ENCODE results near the gene PCED1B. TPM values are rescaled to one million over a fixed set of nuclear protein-coding genes. Genes with fewer than 3 reads are reported as not detected.
"Not testable (repeated sequence)": the region's sequence is repeated elsewhere in the genome, so short reads cannot be mapped to it uniquely, and the experiment has no call there.

PCED1B gene
- total RNA-seq, 1 experiment from 2014 or later: 0.86 TPM

DNA sequence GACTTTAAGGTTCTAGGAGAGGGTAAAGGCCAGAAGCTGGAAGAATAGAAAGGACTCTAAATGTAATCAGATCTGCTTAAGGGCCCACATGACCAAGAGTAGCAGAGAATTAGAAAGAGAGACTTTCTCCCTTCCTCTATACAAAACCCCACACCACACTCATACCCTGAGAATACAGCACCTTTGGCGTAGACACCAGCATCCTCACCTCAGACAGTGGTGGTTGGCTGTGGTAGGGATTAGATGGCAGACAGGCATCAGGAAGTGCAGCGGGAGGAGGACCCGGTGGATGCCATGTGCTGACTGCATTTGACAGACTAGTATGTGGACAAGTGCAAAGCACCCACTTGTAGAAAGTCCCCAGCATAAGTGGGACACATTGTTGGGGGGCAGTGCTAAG lies 98.6 kb downstream of the PCED1B start:
- ATAC-seq (no peak), DNase-seq (ENCODE audit: low read depth, low spot score) (no peak)
- Histone ChIP-seq H4K20me1 (ENCODE audit: insufficient read depth) (no peaks in the 10 kb centered on the region), H3K9me2 (ENCODE audit: insufficient read depth) (no peaks in the 10 kb centered on the region), H3K36me3 (ENCODE audit: control insufficient read depth in 1 of 2, insufficient read depth in 2 of 2, low read length in 2 of 2) (no peaks in the 10 kb centered on the region), H3K27ac (ENCODE audit: low read depth, low read length) (no peak overlapping the region), H3K4me1 (ENCODE audit: control insufficient read depth in 1 of 2, insufficient read depth in 2 of 2, low read length in 2 of 2) (no peaks in the 10 kb centered on the region), H3K27me3 (ENCODE audit: insufficient read depth, low read length) (no peaks in the 10 kb centered on the region), H3K9ac (ENCODE audit: low read length) (no peak overlapping the region), H3K4me2 (ENCODE audit: low read length) (no peak overlapping the region), H3K4me3 (replicated peaks in 1 of 2; ENCODE audit: low read depth in 1 of 2, low read length in 2 of 2) (no peak overlapping the region), H2AFZ (ENCODE audit: low read depth, low read length, poor library complexity, severe bottlenecking) (no peak overlapping the region), H3K79me2 (ENCODE audit: insufficient read depth, low read length) (no peaks in the 10 kb centered on the region), H3K9me3 (ENCODE audit: control insufficient read depth in 1 of 2, insufficient read depth in 1 of 2, low read depth in 1 of 2, low read length in 2 of 2) (no peaks in the 10 kb centered on the region)
- RAD21 ChIA-PET (ENCODE audit: low non-redundant PET in 1 of 2, low total read pairs in 2 of 2, uncharacterized antibody in 2 of 2, unreplicated experiment in 2 of 2): no interaction called here
- no TSS peak for BruUV-seq (replicated peaks)
- POLR2A ChIA-PET: no interaction called here
- intact Hi-C loops (cut with micrococcal nuclease): no loop called here
- no peak for TF ChIP-seq REST (IDR thresholded peaks at IDR 0.05; ENCODE audit: low read depth)
- CTCF ChIA-PET: no interaction called here

- H3K9ac ChIP-seq (ENCODE audit: low read length); CTCF ChIA-PET; H3K4me3 ChIP-seq (replicated peaks in 1 of 2; ENCODE audit: low read depth in 1 of 2, low read length in 2 of 2); intact Hi-C loops (cut with micrococcal nuclease); POLR2A ChIA-PET; H3K4me2 ChIP-seq (ENCODE audit: low read length); H3K9me2 ChIP-seq (ENCODE audit: insufficient read depth); H3K27me3 ChIP-seq (ENCODE audit: insufficient read depth, low read length); H3K4me1 ChIP-seq (ENCODE audit: control insufficient read depth in 1 of 2, insufficient read depth in 2 of 2, low read length in 2 of 2); RAD21 ChIA-PET (ENCODE audit: low non-redundant PET in 1 of 2, low total read pairs in 2 of 2, uncharacterized antibody in 2 of 2, unreplicated experiment in 2 of 2); H3K27ac ChIP-seq (ENCODE audit: low read depth, low read length); BruUV-seq (replicated peaks); H2AFZ ChIP-seq (ENCODE audit: low read depth, low read length, poor library complexity, severe bottlenecking); H3K36me3 ChIP-seq (ENCODE audit: control insufficient read depth in 1 of 2, insufficient read depth in 2 of 2, low read length in 2 of 2); H4K20me1 ChIP-seq (ENCODE audit: insufficient read depth); H3K79me2 ChIP-seq (ENCODE audit: insufficient read depth, low read length); ATAC-seq; H3K9me3 ChIP-seq (ENCODE audit: control insufficient read depth in 1 of 2, insufficient read depth in 1 of 2, low read depth in 1 of 2, low read length in 2 of 2); DNase-seq (ENCODE audit: low read depth, low spot score): not testable (repeated sequence)
These were observed 102.9 kb downstream of the PCED1B start for GRCh38 chr12:47182164-47182938.

Measured in HCT116 (cell line).